GM18507 (cell line): ENCODE results near the gene SLC4A3.

Source experiments
- DNase-seq: peaks from one replicate; pipeline ENCODE4 v3.0.0; 2011; ENCODE audit warnings: low read depth; ENCODE audit not compliant: insufficient read length; ENCODE audit errors: extremely low spot score
- FAIRE-seq: peaks from 2 replicates; lab custom pipeline; 2011; peaks lifted over from hg19 to GRCh38; lab: Jason Lieb, UNC

Gene SLC4A3

DNA sequence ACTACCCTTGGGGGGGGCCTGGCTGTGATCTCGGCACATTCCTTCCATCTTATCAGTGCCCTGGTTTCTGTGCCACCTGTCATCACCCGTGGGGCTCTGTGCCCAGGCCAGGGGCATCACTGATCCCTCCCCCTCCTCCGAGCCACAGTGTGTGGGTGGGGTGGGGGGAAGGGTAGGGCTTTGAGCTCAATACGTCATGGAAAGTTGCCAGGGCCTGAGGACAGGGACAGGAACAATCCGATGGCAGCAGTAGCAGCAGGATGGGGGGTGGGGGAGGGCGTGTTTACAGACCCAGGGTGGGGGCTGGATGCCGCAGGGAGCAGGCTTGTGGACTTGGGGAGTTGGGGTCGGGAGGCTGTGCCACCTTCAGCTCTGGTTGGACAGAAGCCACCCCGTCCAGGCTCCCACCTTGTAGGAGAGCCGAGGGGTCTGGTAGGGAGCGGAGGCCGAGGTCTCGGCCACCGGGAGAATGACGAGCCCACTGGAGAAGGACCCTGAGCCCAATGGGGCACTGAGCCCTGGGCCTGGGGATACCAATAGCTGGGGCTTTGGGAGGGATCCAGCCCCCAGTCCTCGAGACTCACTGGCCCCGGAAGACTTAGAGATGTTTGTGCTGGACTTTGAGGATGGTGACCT, 3.5 kb downstream of the SLC4A3 start:
- no peak for FAIRE-seq
- no peak for DNase-seq

GRCh38 chr2:219631406-219631891, 4.0 kb downstream of the SLC4A3 start:
- FAIRE-seq (no peak), DNase-seq (no peak)

DNA sequence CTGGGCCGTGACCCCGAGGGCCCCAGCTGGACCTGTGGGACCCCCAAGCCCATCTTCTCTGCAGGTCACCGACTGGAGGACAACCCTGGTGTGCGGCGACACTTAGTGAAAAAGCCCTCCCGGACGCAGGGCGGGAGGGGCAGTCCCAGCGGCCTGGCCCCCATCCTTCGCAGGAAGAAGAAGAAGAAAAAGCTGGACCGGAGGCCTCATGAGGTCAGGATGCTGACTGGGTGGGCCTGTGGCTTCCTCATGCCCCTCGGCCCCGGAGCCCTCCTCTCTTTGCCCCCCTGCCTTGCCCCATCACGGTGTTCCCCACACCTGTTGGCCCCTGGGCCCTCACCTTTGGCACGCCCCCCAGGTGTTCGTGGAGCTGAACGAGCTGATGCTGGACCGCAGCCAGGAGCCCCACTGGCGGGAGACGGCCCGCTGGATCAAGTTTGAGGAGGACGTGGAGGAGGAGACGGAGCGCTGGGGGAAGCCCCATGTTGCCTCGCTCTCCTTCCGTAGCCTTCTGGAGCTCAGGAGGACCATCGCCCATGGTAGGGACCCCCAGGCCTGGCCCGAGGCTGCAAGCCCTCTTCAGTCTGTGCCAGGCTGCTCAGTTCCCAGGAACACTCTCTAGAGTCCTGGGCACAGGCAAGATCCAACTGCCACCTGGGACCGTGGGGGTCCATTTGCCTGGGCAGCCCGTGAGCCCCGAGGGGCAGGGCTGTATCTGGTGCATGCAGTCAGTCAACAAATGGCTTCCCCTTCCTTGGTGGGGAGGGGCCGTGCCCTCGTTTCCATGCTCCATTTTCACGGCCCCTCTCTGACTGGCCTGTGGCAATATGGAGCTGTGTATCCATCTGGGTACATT, 4.7 kb downstream of the SLC4A3 start:
- DNase-seq (no peak), FAIRE-seq (no peak)

GRCh38 chr2:219632760-219633105, 5.3 kb downstream of the SLC4A3 start:
- FAIRE-seq (no peak), DNase-seq (no peak)

DNA sequence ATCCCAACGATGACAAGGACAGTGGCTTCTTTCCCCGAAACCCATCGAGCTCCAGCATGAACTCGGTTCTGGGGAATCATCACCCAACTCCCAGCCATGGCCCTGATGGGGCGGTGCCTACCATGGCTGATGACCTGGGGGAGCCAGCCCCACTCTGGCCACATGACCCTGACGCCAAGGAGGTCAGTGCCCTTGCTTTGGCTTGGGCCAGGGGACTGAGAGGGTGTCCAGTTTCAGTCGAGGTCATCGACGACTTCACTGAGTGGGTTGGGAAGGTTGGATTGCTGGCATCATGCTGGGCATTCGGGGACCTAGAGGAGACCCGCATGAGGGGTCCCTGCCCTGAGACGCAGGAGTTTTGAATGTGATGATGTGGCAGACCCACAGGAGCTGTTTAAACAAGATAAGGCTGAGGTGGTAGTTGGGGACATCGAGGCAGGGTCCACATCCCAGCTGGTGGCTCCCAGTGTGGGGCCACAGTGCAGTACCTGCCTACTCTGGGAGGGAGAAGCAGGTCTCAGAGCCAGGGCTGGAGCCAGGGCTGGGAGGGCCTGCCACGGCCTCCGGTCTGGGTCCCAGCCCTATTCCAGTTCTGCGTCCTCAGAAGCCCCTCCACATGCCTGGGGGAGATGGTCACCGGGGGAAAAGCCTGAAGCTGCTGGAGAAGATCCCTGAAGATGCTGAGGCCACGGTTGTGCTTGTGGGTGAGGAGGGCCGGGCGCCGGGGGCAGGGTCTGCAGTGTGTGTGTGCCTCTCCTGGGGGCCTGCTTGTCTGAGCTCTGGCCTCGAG, 6.0 kb downstream of the SLC4A3 start:
- DNase-seq = no peak
- FAIRE-seq = no peak

DNA sequence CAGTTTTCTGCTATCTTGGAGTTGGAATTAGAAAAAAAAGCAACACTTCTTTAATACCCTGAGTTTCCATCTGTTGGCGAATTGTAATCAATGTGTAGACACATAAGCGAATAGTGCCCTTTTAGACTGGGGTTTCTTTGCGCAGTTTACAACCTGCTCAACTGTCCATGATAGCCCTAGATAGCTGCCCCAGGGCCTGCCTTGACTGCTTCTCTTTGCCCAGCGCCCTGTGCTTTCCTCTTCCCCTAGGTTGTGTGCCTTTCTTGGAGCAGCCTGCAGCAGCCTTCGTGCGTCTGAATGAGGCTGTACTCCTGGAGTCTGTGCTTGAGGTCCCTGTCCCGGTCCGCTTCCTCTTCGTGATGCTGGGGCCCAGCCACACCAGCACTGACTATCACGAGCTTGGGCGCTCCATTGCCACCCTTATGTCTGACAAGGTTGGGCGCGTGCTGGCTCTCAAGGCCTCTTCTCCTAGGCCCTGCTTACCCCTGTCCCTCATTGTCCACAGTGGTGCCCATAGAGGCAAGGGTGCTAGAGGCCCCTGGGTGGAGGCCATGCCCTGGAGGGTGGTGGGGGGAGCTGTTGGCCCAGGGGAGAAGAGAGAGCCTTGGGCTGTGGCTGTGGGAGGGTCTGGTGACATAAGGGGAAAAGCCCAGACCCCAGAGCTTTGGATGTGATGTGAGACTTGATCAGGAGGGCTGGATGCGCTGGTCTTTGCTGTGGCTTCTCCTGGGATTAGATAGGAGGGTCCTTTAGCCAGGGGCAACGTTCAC, 6.9 kb downstream of the SLC4A3 start:
- no peak for DNase-seq
- FAIRE-seq = no peak

DNA sequence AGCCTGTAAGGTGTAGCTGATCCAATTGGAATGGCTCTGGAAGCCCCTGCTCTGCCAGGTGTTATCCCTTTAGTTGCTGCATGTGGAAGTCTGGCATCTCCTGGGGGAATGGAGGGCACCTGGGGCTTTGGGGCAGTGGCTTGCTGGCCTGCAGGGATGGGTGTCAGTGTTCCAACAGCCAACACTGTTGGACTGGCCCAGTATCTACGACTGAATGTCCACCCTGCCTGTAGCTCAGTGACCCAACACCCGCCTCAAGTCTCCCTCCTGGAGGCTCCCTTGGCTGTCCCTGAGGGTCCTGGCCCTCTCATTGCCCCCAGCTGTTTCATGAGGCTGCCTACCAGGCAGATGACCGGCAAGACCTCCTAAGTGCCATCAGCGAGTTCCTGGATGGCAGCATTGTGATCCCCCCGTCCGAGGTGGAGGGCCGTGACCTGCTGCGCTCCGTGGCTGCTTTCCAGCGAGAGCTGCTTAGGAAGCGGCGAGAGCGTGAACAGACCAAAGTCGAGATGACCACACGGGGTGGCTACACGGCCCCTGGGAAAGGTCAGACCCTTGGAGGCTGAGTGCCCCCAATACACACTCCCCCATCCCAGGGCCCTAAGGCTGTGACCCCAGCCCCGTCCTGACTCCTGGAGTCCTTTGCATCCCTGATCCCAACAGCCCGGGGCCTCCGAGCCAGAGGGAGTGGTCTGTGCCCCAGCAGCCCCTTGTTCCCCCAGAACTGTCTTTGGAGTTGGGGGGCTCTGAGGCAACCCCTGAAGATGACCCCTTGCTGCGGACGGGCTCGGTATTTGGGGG, 7.7 kb downstream of the SLC4A3 start:
- no peak for DNase-seq
- no peak for FAIRE-seq

DNA sequence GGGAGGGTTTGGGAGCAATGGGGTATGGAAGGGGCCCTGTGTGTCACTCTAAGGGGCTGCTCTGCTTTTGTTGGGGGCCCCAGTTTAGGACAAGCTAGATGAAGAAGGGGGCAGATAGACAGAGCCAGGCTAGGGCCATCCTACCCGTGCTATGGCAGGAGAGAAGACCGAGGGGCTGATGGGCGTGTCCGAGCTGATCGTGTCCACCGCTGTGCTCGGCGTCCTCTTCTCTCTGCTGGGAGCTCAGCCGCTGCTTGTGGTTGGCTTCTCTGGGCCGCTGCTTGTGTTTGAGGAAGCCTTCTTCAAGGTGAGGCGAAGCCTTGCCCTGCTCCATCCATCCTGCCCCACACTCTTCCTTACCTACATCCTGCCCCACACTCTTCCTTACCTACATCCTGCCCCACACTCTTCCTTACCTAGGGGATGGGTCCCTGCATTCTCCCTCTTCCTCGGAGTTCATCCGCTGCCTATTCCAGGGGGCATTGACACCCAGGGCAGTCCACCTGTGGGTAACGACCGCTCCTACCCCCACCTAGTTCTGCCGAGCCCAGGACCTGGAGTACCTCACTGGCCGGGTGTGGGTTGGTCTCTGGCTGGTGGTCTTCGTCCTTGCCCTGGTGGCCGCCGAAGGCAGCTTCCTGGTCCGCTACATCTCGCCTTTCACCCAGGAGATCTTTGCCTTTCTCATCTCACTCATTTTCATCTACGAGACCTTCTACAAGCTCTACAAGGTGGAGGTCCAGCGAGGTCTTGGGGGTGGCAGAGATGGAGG, 8.9 kb downstream of the SLC4A3 start:
- FAIRE-seq (no peak), DNase-seq (no peak)

DNA sequence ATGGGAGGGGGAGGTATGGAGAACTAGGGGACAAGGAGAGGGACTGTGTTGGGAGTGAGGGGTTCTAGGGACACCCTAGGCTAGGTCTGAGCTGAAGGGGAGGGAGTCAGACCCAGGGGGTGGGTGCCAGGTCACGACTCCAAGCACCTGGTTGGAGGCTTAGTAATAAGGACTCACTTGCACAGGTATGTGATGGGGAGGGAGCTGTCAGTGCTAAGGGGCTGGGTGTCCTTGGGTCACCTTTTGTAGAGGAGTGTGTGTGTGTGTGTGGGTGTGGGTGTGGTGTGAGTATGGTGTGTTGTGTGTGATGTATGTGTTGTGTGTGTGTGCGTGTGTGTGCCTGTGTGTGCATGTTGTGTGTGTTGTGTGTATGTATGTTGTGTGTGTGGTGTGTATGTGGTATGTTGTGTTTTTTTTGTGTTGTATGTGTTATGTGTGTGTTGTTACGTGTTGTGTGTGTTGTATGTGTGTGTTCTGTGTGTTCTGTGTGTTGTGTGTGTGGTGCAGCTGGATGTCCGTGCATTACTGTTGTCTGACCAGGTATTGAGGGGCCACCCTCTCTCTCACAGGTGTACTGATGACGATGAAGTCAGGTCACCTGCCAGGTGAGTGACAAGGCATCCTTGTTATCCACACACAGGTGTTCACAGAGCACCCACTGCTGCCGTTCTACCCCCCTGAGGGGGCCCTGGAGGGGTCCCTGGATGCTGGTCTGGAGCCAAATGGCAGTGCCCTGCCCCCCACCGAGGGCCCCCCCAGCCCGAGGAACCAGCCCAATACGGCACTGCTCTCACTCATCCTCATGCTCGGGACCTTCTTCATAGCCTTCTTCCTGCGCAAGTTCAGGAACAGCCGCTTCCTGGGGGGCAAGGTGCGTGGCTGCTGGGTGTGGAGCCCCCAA, 9.8 kb downstream of the SLC4A3 start:
- no peak for FAIRE-seq

GRCh38 chr2:219637842-219638185, 10.4 kb downstream of the SLC4A3 start:
- DNase-seq (no peak), FAIRE-seq (no peak)

More for the DNA sequence above, 9.8 kb downstream of the SLC4A3 start:
- DNase-seq = no peak

DNA sequence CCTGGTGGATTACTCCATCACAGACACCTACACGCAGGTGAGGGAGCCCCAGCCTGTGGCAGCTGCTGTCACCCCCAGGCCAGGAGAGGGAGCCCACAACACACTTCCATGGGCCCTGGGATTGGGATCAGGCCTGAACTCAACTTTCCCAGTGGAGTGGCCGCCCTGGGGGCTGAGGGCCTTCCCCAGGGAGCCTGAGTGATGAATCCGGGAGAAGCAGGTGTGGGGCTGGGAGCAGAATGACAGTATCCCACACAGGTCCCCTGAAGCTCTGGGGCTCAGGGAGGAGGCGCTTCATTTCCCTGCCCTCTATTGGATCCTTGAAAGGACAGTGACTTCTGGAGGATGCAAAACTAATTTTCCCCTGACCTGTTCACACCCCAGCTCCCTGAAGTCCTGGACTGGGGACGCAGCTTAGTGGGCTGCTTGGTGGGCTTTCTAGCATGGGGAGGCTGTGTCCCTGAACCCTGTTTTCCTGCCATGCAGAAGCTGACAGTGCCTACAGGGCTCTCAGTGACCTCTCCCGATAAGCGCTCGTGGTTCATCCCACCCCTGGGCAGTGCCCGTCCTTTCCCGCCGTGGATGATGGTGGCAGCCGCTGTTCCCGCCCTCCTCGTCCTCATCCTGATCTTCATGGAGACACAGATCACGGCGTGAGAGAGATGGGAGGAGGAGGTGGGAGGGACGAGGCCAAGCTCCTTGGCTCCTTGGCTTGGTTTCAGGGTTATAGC, 11.0 kb downstream of the SLC4A3 start:
- DNase-seq (no peak), FAIRE-seq (no peak)

GRCh38 chr2:219638948-219639755, 11.7 kb downstream of the SLC4A3 start:
- DNase-seq = no peak
- FAIRE-seq = no peak

- no peak for DNase-seq
- no peak for FAIRE-seq
Observed at GRCh38 chr2:219641390-219642068, 14.1 kb downstream of the SLC4A3 start.

DNA sequence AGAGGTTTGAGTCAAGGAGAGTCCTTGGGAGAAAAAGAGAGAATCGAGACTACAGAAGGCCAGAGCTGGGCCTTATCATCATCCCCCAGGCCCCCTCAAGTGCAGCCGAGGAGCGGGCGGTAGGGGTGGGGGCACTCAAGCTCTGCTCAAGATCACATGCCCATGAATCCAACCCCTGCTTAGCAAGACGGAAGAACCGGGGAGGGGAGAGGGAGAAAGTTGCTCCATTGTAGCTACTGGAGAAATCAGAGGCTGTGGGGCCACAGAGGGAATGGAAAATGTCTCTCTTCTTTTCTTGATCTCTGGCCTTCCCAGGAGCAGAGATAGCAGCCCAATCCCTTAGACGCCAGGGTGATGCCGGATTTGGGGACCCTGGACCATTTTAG, 14.6 kb downstream of the SLC4A3 start:
- DNase-seq (no peak), FAIRE-seq (no peak)

- FAIRE-seq (peak; percentile 99), DNase-seq (peak; percentile 94)
Observed at GRCh38 chr2:219642465-219643083, 15.1 kb downstream of the SLC4A3 start.
